IMR-90 (cell line): ENCODE data around the gene DIAPH1. TPM values are rescaled to one million over a fixed set of nuclear protein-coding genes. Genes with fewer than 3 reads are reported as not detected.

ENCODE experiments used
- MXI1 ChIP-seq: IDR thresholded peaks from 2 replicates; pipeline ENCODE4 v1.6.1; 2012; ENCODE audit warnings: low read depth, mild to moderate bottlenecking, low read length, moderate library complexity, borderline replicate concordance
- RAD21 ChIP-seq: IDR thresholded peaks from 2 replicates; pipeline ENCODE4 v1.6.1; 2012; ENCODE audit warnings: low read length, improper control_type of control experiment
- RCOR1 ChIP-seq: IDR thresholded peaks from 2 replicates; pipeline ENCODE4 v1.6.1; 2012; ENCODE audit warnings: mild to moderate bottlenecking, low read length, improper control_type of control experiment; ENCODE audit not compliant: insufficient replicate concordance
- polyA plus RNA-seq, 3 experiments: library from polyadenylated mRNA; depleted of rRNA; stranded (reverse); fragments of >200 nt; gene quantifications; 2 replicates each; pipeline ENCODE4 v1.2.3, GENCODE V29; 2012; ENCODE audit warnings: low replicate concordance in 1 of 3
- total RNA-seq: library from RNA; depleted of rRNA; stranded (reverse); fragments of >200 nt; gene quantifications from 2 replicates; pipeline ENCODE4 v1.2.3, GENCODE V29; 2012
- TF ChIP-seq, protein P1 (sequence below): fragments of 150-350 bp; IDR thresholded peaks from 2 replicates; pipeline ENCODE4 v1.6.1; 2016; ENCODE audit warnings: low read depth, mild to moderate bottlenecking, low read length, moderate library complexity, borderline replicate concordance

DIAPH1 gene
- total and polyA plus RNA-seq, 2 of the 4 experiments (the other 2 are of a cell fraction): 12.0 to 37.4 TPM

DNA sequence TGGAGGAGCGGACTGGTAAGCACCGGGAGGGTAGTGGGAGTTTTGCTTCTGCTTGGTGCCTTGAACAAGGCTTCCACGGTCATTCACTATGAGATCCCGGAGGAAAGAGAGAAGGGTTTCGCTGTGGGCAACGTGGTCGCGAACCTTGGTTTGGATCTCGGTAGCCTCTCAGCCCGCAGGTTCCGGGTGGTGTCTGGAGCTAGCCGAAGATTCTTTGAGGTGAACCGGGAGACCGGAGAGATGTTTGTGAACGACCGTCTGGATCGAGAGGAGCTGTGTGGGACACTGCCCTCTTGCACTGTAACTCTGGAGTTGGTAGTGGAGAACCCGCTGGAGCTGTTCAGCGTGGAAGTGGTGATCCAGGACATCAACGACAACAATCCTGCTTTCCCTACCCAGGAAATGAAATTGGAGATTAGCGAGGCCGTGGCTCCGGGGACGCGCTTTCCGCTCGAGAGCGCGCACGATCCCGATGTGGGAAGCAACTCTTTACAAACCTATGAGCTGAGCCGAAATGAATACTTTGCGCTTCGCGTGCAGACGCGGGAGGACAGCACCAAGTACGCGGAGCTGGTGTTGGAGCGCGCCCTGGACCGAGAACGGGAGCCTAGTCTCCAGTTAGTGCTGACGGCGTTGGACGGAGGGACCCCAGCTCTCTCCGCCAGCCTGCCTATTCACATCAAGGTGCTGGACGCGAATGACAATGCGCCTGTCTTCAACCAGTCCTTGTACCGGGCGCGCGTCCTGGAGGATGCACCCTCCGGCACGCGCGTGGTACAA is 142.5 kb downstream of the DIAPH1 start (continued):
- TF ChIP-seq, protein P1, sequence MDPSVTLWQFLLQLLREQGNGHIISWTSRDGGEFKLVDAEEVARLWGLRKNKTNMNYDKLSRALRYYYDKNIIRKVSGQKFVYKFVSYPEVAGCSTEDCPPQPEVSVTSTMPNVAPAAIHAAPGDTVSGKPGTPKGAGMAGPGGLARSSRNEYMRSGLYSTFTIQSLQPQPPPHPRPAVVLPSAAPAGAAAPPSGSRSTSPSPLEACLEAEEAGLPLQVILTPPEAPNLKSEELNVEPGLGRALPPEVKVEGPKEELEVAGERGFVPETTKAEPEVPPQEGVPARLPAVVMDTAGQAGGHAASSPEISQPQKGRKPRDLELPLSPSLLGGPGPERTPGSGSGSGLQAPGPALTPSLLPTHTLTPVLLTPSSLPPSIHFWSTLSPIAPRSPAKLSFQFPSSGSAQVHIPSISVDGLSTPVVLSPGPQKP: no peak
- TF ChIP-seq RCOR1: no peak
- TF ChIP-seq MXI1: peak; percentile 14; the same call in 1 of the 2 replicates
- TF ChIP-seq RAD21: no peak; the same call in 1 of the 2 replicates
